HK-2 (cell line): ENCODE data around the gene CCDC107.
"Not testable (repeated sequence)": the region's sequence is repeated elsewhere in the genome, so short reads cannot be mapped to it uniquely, and the experiment has no call there.

Experiments
- DNase-seq: peaks from one replicate; pipeline ENCODE4 v3.0.0-alpha.2; 2018; ENCODE audit not compliant: unreplicated experiment

Gene CCDC107

GRCh38 chr9:35658137-35658967 is at the start of gene CCDC107:
TSS of gene CCDC107 (plus strand) at chr9:35658292. CDS start at chr9:35658380, 88 bp downstream.
- peak; percentile 79 for DNase-seq

- DNase-seq = no peak
Observed at GRCh38 chr9:35609001-35609819, 48.9 kb upstream of the CCDC107 start.

GRCh38 chr9:35609820-35610163 is 48.3 kb upstream of the CCDC107 start:
- DNase-seq = no peak

GRCh38 chr9:35611230-35611797 is 46.8 kb upstream of the CCDC107 start:
- DNase-seq = peak; percentile 8

GRCh38 chr9:35612066-35612465 is 46.0 kb upstream of the CCDC107 start:
- not testable (repeated sequence) for DNase-seq

- no peak for DNase-seq
Observed at GRCh38 chr9:35612843-35613242, 45.2 kb upstream of the CCDC107 start.

GRCh38 chr9:35615981-35616680 is 42.0 kb upstream of the CCDC107 start:
- DNase-seq = no peak

- no peak for DNase-seq
Observed at GRCh38 chr9:35616681-35617459, 41.2 kb upstream of the CCDC107 start.

- no peak for DNase-seq
Observed at GRCh38 chr9:35617548-35617947, 40.5 kb upstream of the CCDC107 start.

GRCh38 chr9:35618325-35618727 is 39.8 kb upstream of the CCDC107 start, which contains the start of gene CD72:
TSS of gene CD72 (minus strand) at chr9:35618413. CDS start at chr9:35618303, 110 bp downstream.
- DNase-seq = no peak

GRCh38 chr9:35618854-35619799 is 39.0 kb upstream of the CCDC107 start:
- no peak for DNase-seq

- DNase-seq = no peak
Observed at GRCh38 chr9:35619800-35620158, 38.3 kb upstream of the CCDC107 start.

GRCh38 chr9:35627575-35627974 is 30.5 kb upstream of the CCDC107 start:
- no peak for DNase-seq

GRCh38 chr9:35628389-35628991 is 29.6 kb upstream of the CCDC107 start:
- DNase-seq = no peak

- no peak for DNase-seq
Observed at GRCh38 chr9:35629597-35629996, 28.5 kb upstream of the CCDC107 start.

- DNase-seq = no peak
Observed at GRCh38 chr9:35635730-35636129, 22.4 kb upstream of the CCDC107 start.

- no peak for DNase-seq
Observed at GRCh38 chr9:35636135-35636876, 21.8 kb upstream of the CCDC107 start.

- DNase-seq = not testable (repeated sequence)
Observed at GRCh38 chr9:35636877-35637246, 21.2 kb upstream of the CCDC107 start.

- not testable (repeated sequence) for DNase-seq
Observed at GRCh38 chr9:35637427-35637955, 20.6 kb upstream of the CCDC107 start.
